BJ (cell line): ENCODE results near the gene KRTAP5-2. TPM values are rescaled to one million over a fixed set of nuclear protein-coding genes. Genes with fewer than 3 reads are reported as not detected.

Source experiments
- CTCF ChIA-PET: fragments of 350-600 bp; formaldehyde crosslinking; extraction: SDS; loops from one replicate; lab custom pipeline; 2021; ENCODE audit warnings: antibody characterized with exemption, inconsistent platforms; lab: Yijun Ruan, JAX
- POLR2A ChIA-PET: fragments of 300-600 bp; sonication (Branson Sonifier 250); formaldehyde crosslinking; extraction: SDS; loops from one replicate; lab custom pipeline; 2021; ENCODE audit warnings: antibody characterized with exemption; lab: Charles Lee
- DNase-seq: peaks from one replicate; pipeline ENCODE4 v3.0.0-alpha.2; 2011; ENCODE audit warnings: low read depth
- H3K27me3 ChIP-seq: 2 replicates; pipeline ENCODE4 v1.6.0; 2011; ENCODE audit warnings: low read length; ENCODE audit not compliant: control insufficient read depth, insufficient read depth
- H3K36me3 ChIP-seq: 2 replicates; pipeline ENCODE4 v1.5.1; 2011; ENCODE audit warnings: low read length; ENCODE audit not compliant: control insufficient read depth, insufficient read depth
- H3K4me3 ChIP-seq: 2 replicates; pipeline ENCODE4 v1.5.1; 2011; ENCODE audit warnings: low read depth, mild to moderate bottlenecking, control low read depth, low read length
- polyA plus RNA-seq: library from polyadenylated mRNA; depleted of rRNA; stranded (reverse); fragments of >200 nt; gene quantifications from 2 replicates; pipeline ENCODE4 v1.2.3, GENCODE V29; 2011
- TF ChIP-seq, protein P1 (sequence below): IDR thresholded peaks from 2 replicates; pipeline ENCODE4 v1.5.1; 2011; ENCODE audit warnings: low read depth, mild to moderate bottlenecking, control low read depth, inconsistent platforms, low read length, moderate library complexity; ENCODE audit not compliant: insufficient read depth

Gene KRTAP5-2
- polyA plus RNA-seq, 1 experiment: not detected

DNA sequence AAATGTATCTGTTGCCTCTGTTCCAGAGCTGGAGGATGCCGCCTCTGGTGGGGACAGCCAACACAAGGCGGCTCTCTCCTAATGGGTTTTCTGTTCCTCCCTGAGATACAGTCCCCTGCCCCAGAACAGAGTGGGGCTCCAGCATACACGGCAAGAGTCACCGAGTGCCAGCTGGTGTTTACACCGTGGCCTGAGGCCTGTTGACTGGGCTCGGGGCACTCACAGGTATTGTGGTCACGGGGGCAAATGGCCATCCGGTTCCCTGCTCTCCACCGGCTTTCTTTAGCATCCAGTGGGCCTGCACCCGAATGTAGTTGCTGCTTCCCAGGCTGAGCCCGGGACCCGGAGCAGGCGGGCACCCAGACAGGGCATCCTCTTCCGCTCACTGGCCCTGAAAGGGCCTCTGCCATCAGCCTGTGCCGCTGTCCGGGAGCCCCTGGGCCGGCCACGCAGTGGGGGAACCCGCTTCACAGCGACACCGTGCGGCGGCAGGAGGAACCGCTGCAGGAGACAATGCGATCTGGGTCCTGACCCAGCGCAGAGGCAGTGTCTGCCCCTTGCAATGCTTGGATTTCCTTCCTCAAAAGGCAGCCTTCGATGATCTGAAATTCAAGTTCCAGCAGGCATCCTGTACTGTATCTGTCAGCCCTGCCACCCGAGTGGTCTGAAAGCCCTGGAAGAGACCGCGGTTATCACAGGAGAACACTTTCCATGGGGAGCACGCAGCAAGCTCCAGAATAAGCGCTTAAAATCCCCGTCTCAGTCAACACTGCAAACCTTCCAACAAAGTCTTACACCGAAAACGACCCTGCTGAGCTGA is 30.6 kb upstream of the KRTAP5-2 start:
- DNase-seq: no peak
- peaks cover 20% of the 10 kb centered on the region for H3K27me3 ChIP-seq
- ChIA-PET CTCF (interaction anchor here (0.7 to 5.5 kb wide), 11 partner anchors 10 to 86 kb away, joined by 3 to 65 read pairs (median 5); no protein-coding TSS in a partner anchor), POLR2A (no interaction called here)
- H3K4me3 ChIP-seq: no peak overlapping the region
- TF ChIP-seq, protein P1, sequence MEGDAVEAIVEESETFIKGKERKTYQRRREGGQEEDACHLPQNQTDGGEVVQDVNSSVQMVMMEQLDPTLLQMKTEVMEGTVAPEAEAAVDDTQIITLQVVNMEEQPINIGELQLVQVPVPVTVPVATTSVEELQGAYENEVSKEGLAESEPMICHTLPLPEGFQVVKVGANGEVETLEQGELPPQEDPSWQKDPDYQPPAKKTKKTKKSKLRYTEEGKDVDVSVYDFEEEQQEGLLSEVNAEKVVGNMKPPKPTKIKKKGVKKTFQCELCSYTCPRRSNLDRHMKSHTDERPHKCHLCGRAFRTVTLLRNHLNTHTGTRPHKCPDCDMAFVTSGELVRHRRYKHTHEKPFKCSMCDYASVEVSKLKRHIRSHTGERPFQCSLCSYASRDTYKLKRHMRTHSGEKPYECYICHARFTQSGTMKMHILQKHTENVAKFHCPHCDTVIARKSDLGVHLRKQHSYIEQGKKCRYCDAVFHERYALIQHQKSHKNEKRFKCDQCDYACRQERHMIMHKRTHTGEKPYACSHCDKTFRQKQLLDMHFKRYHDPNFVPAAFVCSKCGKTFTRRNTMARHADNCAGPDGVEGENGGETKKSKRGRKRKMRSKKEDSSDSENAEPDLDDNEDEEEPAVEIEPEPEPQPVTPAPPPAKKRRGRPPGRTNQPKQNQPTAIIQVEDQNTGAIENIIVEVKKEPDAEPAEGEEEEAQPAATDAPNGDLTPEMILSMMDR: peak; percentile 94
- H3K36me3 ChIP-seq: no peaks in the 10 kb centered on the region

GRCh38 chr11:1625541-1625940 is 27.4 kb upstream of the KRTAP5-2 start:
- H3K36me3 ChIP-seq: no peaks in the 10 kb centered on the region
- no peak overlapping the region for H3K4me3 ChIP-seq
- TF ChIP-seq, protein P1: no peak
- ChIA-PET POLR2A (no interaction called here), CTCF (interaction anchor here (1.1 to 2.1 kb wide), 3 partner anchors 10 to 79 kb away, joined by 4 to 5 read pairs (median 4); no protein-coding TSS in a partner anchor)
- DNase-seq: no peak
- H3K27me3 ChIP-seq: peaks cover 10% of the 10 kb centered on the region

DNA sequence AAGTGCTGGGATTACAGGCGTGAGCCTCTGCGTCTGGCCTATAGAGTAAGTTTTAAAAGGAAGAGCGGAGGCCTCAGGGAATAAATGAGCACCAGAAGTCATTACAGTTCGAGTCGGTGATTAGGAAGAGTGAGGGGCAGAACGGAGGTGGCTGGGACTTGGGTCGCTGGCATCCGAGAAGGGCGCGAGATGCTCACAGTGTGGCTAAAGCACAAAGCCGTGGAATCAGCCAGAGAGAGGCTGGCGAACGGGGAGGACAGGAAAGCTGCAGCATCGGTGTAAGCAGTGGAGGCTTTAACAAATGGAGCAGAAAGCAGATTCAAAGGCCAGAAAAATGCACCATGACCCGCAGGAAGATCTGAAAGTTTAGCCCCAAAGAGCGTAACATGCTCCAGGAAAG is 26.5 kb upstream of the KRTAP5-2 start:
- no peaks in the 10 kb centered on the region for H3K36me3 ChIP-seq
- TF ChIP-seq, protein P1: no peak
- POLR2A ChIA-PET: no interaction called here
- DNase-seq: no peak
- H3K27me3 ChIP-seq: peaks cover 8% of the 10 kb centered on the region
- H3K4me3 ChIP-seq: no peak overlapping the region
- CTCF ChIA-PET: interaction anchor here (0.9 to 1.6 kb wide), 3 partner anchors 11 to 29 kb away, joined by 3 to 4 read pairs (median 4); no protein-coding TSS in a partner anchor

DNA sequence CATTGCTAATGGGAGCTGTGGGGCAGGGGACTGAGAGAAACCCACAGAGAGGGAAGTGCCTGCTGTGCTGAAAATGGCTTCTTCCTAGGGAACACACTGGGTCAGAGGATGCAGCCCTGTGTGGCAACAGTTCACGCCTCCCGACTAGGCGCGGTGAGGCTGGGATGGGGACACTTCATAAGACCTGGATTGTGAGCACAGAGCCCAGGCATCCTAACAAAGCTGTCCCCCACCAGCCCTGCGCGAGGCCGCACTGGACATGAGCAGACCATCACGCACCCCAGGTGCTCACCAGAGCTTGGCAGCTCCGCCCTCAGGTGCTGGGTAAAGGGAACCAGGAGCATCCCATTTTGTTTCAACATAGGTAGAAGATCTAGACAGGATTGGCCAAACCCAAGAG is 25.6 kb upstream of the KRTAP5-2 start:
- no peak for DNase-seq
- Histone ChIP-seq H3K4me3 (no peak overlapping the region), H3K27me3 (peaks cover 8% of the 10 kb centered on the region), H3K36me3 (no peaks in the 10 kb centered on the region)
- TF ChIP-seq, protein P1: no peak
- ChIA-PET CTCF (interaction anchor here (1.6 kb wide), 1 partner anchor 26 kb away, joined by 4 read pairs; no protein-coding TSS in a partner anchor), POLR2A (no interaction called here)

DNA sequence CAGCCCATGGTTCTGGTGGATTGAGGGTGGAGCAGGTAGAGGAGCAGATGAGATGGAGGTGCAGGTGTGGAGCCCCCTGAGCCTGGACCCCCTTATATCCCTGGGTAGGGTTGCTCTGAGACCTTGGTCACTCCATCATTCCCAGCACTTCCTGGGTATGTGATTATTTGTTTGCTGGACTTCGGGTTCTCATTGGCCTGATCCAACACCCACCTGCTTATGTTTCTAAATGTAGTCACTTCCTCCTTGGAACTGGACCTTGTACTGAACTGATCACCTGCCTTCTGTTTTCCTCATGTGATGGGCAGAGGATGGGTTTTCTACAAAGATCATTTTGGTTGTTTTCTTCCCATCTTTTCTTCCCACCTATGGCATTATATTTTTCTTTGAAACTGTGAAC is 24.0 kb upstream of the KRTAP5-2 start, which contains the start of gene KRTAP5-4:
Gene KRTAP5-4 (minus strand): TSS at position 53 of the 400 bp plus-strand sequence. CDS start 45 bp downstream, at position 8.
- TF ChIP-seq, protein P1: no peak
- POLR2A ChIA-PET: no interaction called here
- CTCF ChIA-PET: no interaction called here
- DNase-seq: no peak
- no peaks in the 10 kb centered on the region for H3K36me3 ChIP-seq
- no peak within 1 kb of the TSS for H3K4me3 ChIP-seq
- peaks cover under 1% of the 10 kb centered on the region; the same call in 1 of the 2 replicates for H3K27me3 ChIP-seq
